HG02759 (cell line): Measurements from ENCODE around the gene ZNF425.
"Not testable (repeated sequence)": the region's sequence is repeated elsewhere in the genome, so short reads cannot be mapped to it uniquely, and the experiment has no call there.

Experiments
- ATAC-seq: cut with Tn5 transposase; IDR thresholded peaks from one replicate; pipeline ENCODE4 v1.9.1; 2021; ENCODE audit warnings: mild to moderate bottlenecking, moderate library complexity; ENCODE audit not compliant: unreplicated experiment

The ZNF425 gene

GRCh38 chr7:149075286-149075685 lies 50.8 kb downstream of the ZNF425 start:
- no peak for ATAC-seq

GRCh38 chr7:149074116-149074885 lies 51.8 kb downstream of the ZNF425 start:
- no peak for ATAC-seq

GRCh38 chr7:149072438-149072775 lies 53.7 kb downstream of the ZNF425 start:
- ATAC-seq: no peak

GRCh38 chr7:149071641-149072437 lies 54.3 kb downstream of the ZNF425 start:
- ATAC-seq: no peak

- ATAC-seq: no peak
These were observed 54.9 kb downstream of the ZNF425 start for GRCh38 chr7:149071182-149071635.

- no peak for ATAC-seq
These were observed 55.6 kb downstream of the ZNF425 start for GRCh38 chr7:149070372-149071125.

GRCh38 chr7:149067869-149068268 lies 58.3 kb downstream of the ZNF425 start:
- ATAC-seq: no peak

GRCh38 chr7:149063476-149063875 lies 62.6 kb downstream of the ZNF425 start:
- no peak for ATAC-seq

- not testable (repeated sequence) for ATAC-seq
These were observed 63.8 kb downstream of the ZNF425 start for GRCh38 chr7:149062217-149062899.

GRCh38 chr7:149060156-149060555 lies 66.0 kb downstream of the ZNF425 start:
- ATAC-seq: no peak

- ATAC-seq: no peak
These were observed 72.2 kb downstream of the ZNF425 start for GRCh38 chr7:149053885-149054284.

GRCh38 chr7:149053384-149053783 lies 72.7 kb downstream of the ZNF425 start:
- no peak for ATAC-seq
